ENCODE results near the gene ARSB.

- TF ChIP-seq CTCF (conservative IDR thresholded peaks at IDR 0.05; ENCODE audit: low read length) (no peak), EZH2phosphoT487 (IDR thresholded peaks at IDR 0.05; ENCODE audit: borderline replicate concordance, low read depth, low read length) (no peak)
Observed at GRCh38 chr5:78923622-78923970, 61.5 kb downstream of the ARSB start.

Measured in OCI-LY7 (cell line).